T-helper 9 cell (primary cell): ENCODE results near the gene AFF3.

ENCODE experiments used
- DNase-seq: peaks from one replicate; pipeline ENCODE4 v3.0.0-alpha.2; 2020

AFF3 gene

DNA sequence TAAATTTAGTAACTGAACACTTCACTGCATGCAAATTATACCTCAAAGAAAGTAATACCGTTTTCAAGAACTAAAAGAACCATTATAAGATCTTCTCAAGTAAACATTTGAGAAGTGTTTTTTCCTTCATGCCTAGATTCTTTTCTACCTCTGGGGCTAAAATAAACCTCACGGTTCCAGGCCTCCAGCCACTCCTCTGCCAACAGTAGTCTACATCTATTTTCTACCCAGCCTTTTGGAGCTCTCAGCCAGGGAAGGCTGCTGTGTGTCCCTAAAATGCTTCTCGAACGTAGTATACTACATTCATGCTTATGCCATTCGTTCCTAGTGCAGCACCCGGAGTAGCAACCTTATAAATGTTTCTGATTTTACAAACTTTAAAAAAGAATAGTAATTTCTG is 219.7 kb downstream of the AFF3 start:
- no peak for DNase-seq

DNA sequence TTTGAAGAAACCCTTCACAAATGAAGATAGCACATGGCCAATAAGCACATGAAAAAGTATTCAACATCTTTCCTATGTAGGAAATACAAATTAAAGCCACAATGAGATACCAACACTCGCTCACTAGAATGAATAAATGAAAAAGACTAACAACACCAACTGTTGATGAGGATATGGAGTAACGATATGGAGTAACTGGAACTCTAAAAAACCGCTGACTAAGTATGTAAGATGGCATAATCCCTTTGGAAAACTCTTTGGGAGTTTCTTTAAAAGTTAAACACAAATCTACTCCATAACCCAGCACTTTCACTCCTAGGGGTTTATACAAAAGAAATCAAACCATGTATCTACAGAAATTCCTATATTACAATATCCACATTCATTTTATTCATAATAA is 220.5 kb downstream of the AFF3 start:
- no peak for DNase-seq

DNA sequence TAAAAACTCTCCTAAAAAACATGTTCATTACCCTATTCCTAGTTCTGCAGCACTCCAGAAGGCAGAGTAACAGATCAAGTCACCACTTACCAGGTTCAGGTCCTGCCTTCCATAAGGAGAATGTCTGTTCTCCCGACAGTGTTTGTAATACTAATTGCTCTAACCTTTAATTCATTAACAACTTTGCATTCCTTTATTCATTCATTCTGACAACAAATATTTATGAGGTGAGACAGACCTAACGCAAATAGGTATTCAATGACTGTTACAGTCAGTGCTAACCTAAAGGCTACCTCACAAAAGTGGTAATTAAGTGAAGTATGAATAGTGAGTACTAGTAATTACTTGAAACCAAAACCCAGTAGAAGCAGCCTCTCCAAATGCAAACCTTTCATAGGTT is 224.0 kb downstream of the AFF3 start:
- DNase-seq, result no peak

DNA sequence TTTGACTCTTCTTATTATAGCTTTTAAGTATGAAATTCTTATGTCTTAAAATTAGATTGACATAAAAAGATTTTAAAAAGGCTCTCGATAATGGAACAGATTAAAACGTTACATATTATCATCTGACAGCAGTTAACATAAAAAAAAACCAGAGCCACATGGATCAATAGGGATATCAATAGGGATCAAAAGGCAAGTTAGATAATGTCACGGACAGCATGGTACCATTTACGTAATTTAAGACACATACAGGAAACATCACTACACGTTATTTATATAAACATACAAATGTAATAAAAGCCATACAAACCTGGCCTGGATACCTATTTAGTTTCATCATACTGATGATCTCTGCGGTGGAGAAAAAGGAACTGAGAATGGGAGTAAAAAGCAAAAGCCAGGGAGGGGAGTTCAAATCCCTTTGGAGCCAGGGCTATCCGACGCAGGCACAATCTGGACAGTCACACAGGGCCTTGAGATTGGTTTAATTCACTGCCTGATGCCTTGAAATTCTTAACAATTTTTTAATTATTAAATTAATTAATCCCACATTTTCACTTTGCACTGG is 227.2 kb downstream of the AFF3 start:
- DNase-seq, result no peak

DNA sequence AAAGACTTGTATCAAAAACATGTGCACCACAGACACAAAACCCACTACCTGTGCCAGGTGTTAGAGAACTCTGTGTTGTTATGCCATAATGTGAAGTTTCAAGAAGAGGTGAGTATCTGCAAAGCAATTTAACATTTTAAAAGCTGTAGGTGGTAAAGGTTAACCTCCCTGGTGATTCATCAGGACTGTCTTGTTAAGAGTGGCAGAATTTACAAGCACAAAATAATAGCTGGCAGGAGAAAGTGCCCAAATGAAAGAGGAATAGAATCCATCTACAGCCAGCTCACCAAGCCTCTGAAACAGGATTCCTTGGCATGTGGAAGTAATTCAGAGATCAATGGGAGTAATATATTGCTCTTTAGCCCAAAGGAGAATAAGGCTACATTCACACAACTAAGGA is 230.7 kb downstream of the AFF3 start:
- no peak for DNase-seq

DNA sequence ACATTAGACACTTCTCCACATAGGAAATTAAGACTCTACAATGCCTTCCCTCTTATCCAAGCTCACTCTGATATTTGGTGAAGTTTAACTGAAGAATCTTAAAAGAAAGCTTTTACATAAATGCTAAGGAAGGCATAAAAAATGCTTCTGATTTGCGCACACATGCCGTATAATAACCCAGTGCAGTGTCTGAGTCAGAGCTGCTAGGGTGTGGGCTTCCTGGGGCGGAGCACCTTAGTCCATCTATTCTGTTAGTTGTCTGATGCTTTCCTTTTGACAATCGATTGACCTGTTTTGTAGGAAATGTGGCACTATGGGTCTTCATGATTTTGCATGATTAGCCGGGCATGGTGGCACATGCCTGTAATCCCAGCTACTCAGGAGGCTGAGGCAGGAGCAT is 231.5 kb downstream of the AFF3 start:
- DNase-seq, result no peak

DNA sequence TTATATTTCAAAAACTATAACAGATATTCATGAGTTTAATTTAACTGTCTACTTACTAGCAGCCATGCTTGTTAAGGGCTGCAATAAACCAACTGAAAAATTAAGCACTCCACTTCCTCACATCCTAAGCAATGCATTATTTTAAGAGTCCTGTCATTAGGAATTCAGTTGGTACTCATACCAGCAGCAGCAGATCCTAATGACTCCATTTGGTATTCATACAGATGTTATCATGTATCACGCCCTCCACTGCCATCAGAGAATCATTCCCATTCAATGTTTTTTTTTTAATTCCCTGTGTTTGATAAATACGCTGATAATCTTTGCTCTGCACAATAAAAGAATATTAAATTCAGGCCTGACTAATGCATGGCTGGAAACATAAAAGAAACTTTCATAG is 236.8 kb downstream of the AFF3 start:
- DNase-seq, result no peak

DNA sequence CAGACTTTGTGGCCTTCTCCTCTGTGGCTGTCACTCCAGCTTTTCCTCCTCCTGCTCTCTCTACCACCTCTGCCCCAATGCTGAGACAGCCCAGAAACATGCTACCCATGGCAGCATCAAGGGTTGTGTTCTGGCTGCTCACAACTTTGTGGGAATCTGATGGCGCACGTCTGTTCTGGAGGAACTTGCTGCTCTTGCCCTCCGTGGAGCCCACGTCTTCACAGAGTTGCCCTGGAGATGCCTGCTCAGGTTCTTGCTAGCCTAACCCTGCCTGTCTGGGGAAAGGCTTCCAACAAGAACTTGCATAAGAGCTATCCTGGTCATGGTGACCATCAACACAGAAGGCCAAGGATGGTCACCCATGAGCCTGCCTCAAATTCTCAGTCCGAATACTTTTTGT is 237.4 kb downstream of the AFF3 start:
- no peak for DNase-seq

DNA sequence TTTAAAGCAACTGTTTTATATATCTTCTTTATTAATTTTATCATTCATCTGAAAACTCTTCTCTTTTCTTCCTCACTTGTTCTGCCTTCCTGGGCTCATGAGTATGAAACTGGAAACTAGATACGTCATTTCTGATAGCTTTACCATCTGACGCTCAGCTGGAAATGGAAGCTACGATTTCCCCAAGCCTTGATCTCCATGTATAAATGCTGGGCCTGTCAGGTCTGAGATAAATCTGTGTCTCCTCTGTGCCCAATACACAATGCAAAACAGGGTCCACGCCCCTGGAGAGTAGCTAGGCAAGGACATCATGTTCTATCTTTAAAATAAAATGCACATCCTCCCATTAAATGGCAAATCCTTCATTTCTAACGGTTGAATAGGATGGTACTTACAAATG is 238.4 kb downstream of the AFF3 start:
- no peak for DNase-seq

DNA sequence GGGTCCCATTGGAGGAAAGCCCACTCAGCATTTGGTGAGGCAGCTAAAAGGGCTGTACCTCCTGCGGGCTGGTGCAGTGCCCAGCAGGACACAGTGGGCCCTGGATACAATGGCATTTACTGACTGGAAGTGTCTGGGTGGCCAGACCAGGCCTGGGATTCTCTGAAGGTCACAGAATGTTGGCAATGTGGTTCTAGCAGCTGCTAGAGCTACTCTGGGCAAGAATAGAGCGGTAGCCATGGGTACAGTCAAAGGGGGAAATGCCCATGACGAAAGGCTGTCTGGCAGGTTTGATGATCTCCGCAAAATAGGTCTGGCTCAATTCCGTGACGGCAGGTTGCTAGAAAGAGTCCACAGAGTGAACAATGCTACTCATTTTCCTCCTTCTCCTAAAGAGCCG is 241.8 kb downstream of the AFF3 start:
- DNase-seq, result no peak

DNA sequence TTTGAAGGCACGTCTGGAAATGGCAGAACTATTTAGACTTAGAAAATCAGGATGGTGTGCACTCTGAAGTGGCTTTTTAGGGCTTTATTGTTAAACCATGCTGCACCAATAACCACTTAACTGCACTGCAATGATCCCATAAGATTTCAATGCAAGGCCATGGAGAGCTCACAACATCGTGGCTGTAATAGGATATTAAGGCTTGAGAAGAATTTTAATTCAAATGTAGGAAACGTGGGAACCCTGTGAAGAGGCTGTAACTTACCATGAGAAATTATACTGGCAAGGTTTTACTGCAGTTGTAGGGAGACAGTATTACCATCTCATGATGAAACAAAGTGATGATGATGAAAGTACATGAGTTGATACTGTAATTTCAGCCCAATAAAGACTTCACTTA is 242.5 kb downstream of the AFF3 start:
- DNase-seq, result no peak

DNA sequence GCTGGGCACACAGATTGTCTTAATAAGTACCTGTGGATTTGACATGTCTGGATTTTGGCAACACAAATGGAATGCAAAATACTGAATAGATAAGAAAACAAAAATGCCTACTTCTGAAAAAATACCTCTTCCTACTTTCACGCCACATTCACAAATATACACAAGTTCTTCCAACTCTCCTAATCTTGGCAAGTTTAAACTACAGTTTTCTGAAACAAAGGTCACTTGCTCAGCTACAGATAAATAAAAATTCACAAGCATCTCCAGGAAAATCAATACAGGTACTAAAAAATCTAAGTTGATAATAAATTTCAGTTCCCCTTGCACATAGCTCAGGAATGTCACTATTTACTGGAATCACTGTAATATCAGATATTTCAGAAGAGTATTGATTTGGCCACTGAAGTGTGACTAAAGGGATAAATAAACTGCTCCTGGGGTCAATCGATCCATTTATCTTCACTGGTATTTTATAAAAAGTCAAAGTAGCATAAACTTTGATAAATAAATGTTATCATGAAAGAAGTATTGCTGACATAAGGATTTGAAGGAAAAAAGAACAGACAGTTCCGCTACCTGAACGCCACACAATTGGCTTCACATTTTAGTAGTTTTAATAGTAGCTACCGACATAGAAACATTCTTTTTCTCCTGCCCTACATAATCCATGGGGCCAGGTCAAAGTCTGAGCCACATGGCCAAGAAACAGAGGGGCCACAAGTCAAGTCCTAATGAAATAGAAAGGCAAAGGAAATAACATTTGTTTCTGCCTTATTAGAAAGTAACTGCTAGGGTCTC is 243.1 kb downstream of the AFF3 start:
- no peak for DNase-seq

DNA sequence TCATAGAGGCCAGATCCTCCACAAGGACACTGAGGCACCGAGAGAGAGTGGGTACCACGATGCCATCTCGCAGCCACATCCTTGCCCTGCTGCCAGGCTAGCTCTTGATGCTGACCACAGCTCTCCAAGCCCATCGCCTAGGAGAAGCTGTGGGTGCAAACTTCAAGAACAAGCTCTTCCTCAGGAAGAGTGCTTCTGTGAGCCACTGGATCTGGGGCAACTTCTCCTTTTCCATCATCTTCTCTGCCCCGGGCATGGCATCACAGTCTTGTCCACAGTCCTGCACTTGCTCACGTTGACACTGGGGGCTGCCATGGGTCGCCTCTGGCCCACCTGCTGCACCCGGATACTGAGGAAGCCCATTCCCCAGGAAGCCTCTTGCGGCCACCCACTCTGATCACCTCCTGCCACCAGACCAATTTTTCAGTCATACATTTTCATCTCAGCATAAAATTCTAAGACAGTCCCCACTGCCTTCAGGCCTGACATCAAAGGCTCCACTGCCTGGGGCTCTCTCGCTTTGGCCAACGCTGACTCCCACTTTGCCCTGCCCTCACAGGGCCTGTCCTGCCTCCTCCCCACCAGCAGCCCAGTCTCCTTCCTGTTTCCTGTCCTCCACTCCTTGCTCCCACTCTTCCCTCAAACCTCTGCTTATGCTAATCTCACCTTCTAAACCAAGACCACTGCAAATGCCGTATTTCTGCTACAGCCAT is 243.9 kb downstream of the AFF3 start:
- no peak for DNase-seq

DNA sequence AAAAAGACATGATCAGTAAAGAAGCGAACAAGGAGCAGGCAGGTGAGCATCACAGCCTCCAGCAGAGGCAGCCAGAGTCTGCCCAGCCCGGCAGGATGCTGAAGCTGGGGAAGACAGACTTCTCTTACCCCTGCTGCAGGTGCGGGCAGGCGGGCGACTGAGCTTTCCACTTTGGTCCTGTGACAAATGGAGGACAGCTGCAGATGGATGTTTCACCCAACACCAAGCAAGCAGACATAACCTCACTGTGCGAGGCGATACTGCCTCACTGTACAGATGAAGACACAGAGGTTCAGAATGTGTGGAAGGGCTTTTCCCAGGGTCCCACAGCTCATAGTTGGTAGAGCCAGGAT is 251.0 kb downstream of the AFF3 start:
- DNase-seq, result no peak

DNA sequence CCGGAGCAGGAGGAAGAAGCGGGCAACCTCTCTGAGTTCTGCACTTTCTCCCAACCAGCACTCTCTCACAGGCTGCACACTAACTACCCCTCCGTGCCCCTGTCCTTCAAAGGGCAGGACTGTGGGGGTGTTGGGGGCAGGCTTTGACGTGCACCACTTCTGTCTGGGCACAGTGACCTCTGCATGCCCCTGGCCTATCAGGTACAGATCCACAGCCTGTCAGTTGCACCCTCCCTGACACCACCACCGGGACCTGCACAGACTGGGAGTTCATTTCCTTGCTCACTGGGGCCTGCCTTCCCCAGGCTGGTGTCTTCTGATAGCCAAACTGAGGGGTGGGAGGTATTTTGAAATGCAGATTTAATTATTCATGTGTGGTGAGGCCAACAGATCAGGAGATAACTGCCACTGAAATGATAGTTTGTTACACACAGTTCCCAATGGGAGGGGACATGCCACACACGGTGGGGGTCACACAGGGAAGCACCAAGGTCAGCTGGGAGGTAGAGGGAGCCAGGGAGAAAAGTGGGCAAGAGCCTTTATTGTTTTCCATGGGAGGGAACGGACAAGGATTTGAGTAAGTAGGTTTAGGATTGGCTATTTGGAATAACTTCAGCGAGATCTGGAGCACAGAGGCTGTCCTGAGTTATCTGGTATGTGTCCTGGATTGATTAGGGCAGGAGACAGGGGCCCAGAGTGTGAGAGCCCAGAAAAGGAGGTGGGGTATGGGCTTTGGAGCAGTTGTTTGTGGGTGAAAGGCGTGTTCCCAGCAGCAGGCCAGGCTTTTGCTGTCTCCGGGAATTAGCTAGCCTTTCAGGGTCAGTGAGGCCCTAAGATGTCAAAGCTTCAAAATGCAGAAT is 251.6 kb downstream of the AFF3 start:
- no peak for DNase-seq

DNA sequence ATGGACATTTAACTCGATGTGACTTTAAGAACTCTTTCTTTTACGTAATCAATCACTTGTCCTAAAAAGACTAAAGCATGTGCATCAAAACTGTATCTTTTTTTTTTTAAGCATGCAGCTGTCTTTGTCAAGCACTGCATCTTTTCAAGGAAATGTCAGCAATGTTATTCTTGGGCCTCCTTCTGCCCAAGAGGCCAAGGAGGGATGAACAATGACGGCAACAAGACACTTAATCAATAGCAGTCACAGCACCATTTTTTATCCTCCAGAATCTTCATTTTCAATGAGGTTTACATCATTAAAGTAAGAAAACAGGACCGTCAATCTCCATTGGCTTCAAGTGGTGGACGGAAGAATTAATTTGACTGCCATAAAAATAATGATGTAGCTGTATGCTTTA is 253.8 kb downstream of the AFF3 start:
- no peak for DNase-seq

DNA sequence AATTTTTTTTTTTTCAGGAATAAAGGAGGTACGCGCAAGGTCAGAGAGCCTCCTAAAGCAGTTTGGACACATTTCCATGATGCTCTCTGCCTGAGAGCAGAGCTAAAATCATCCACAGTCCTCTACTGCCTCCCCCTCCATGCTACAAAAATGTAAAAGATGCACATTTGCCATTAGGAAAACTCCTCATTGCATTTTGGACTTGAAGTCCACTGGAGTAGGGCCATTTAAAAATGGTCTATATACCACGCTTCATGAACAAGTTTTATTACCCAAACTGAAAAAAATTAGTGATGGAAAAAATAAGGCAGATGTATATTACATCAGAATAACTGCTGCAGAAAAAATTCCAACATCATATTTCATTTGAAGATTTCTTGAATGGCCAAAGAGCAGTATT is 256.0 kb downstream of the AFF3 start:
- DNase-seq, result no peak

DNA sequence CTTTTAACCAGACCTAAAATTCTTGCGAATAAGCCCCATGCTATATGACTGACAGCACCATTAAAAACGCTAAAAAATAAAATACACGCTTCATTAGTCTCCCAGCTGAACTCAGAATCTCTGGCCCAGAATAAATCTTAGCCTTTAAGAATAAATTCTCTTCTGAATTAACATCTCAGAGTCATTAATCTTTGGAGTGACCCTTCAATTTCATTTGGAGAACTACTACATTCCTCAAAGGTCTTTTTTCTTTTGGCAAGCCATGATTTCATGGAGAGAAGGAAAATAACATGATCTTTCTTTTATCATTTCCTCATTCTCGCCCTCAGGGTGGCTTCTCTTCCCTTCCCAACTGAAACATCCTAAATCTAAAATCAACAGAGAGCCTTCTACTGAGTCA is 259.0 kb downstream of the AFF3 start:
- DNase-seq, result no peak

DNA sequence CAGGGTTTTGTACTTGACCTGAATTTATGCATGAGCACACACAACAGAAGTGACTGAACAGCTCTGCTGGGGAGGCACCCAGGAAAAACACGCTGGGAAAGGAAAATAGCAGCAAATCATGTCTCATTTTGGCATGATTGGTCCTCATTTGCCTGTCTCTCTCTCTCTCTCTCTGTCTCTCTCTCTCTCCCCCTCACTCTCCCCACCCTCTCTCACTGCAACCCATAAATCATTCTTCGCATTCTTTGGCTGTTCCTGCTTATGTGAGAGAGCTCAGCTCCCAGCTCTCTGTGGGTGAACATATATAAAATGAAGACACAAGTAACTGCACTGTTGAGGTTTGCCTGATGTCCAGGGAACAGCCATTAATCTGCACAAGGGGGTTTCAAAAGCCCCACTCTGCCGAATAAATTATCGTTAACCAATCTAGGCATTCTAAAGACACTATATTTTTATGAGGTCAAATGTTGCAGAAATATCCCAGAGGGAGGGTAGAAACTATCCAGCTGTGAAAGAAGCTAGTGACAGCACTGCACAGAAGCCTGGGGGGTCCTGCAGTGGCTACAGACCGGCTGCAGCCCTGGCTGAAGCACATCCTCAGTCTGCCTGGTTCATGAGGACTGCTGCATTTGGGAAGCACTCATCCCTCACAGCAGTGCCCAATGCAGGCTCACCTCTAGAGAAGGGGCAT is 260.3 kb downstream of the AFF3 start:
- DNase-seq, result no peak

DNA sequence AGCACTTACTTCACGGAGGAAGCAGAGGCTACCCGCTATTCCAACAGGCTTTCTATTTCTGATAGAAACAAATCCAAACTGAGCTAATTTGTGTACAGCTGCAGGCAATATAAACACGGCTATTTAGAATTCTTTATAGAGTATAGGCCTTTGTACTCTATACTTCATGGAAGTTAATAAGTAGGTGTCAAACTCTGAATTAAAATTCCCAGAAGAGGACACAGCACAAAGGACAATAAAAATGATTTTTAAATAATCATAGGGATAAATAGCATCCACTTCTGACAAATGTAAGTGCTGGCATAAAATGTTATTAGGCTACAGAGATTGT is 261.5 kb downstream of the AFF3 start:
- no peak for DNase-seq

DNA sequence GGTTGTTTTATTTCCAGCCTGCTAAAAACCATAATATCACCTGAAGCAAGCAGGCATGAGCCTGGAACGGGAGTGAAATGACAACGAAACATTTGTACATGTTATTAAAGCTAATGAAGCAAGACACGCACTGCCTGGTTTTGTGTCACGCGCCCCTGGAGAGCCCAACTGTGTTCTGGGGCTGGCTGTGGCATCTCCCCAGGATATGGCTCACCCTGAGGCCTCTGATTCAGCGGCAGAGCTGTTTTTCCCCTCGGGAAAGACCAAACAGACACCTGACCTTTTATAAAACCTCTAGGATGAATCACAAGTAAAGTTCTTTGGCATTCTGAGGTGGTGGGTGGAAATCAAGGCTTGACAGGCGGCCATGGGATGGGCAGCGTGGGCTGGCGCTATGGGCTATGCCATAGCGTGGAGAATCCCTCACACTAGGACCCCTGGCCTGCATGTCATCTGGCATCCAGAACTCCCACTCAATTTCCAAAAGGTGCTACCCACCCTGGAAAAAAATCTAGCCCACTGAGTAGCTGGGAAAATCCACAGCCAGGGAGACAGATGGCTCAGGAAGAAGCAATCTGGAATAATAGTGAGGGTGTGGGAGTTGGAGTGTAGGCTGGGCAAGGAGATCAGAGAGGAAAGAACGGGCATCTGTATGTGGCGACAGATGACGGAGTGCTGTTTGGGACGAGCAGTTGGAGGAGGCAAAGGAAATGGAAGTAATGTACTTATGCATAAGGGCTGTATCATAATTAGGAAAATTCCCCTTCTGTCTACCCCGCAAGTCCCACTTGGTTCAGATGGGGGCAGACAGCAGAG is 262.0 kb downstream of the AFF3 start:
- DNase-seq, result no peak

DNA sequence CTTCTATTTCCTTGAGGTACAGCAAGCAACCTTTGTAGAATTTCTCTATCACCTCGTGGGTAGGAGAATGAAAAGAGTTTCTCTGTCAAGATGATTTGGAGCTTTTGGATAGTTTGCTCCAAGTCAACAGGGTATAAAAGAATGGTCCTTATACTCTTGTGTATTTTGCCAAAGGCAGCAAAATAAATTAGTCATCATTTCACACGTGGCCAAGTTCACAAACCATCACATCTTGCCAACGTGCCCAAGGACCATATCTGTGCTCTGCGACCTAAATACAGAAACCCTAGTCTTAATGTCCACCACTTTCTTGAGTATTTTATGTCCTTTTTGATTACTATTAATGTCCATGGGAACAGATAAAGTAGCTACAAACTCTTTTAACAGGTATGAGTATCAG is 262.9 kb downstream of the AFF3 start:
- no peak for DNase-seq
